GM19025 (cell line): Measurements from ENCODE around the gene POU2F1.

Source experiments
- ATAC-seq: cut with Tn5 transposase; IDR thresholded peaks from one replicate; pipeline ENCODE4 v1.9.1; 2021; ENCODE audit warnings: mild to moderate bottlenecking, low read depth, moderate library complexity; ENCODE audit not compliant: unreplicated experiment

POU2F1 gene

DNA sequence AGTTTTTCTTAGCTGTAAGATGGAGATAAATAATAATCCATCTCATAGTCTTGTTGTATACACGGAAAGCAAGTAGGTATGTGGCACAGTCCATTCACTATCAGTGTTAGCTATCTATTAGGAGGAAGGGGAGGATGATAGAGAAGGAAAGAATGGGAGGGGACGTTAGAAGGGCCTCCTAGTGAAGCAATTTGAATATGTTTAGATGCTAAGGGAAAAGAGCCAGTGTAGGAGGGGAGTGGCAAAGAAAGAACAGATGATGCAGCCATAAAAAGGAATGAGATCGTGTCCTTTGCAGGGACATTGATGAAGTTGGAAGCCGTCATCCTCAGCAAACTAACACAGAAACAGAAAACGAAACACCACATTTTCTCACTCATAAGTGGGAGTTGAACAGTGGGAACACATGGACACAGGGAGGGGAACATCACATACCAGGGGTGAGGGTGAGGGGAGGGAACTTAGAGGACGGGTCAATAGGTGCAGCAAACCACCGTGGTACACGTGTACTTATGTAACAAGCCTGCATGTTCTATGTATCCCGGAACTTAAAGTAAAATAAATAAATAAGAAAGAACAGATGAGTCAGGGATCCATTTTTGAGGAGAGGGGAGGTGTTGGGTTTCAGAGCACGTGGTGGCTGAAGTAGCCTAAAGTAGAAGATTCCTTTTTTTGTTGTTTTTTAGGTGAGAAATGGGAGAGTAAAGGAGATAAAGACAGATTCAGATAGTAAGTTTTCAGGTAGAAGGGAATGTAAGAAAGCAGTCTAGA lies 124.1 kb downstream of the POU2F1 start:
- no peak for ATAC-seq

- ATAC-seq = no peak
These were observed 124.7 kb downstream of the POU2F1 start for GRCh38 chr1:167345386-167345733.

DNA sequence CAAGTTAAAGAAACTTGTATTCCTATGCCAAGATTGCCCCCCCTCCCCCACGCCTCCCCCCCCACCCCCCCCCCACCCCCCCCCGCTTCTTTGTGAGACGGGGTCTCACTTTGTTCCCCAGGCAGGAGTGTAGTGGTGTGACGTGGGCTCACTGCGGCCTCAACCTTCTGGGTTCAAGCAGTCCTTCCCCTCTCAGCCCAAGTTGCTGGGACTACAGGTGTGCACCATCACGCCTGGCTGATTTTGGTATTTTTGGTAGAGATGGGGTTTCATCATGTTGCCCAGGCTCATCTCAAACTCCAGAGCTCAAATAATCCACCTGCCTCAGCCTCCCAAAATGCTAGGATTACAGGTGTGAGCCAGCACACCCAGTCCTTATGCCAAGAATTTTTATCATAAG lies 136.6 kb downstream of the POU2F1 start:
- ATAC-seq = no peak

- no peak for ATAC-seq
These were observed 138.6 kb downstream of the POU2F1 start for GRCh38 chr1:167359295-167359694.

DNA sequence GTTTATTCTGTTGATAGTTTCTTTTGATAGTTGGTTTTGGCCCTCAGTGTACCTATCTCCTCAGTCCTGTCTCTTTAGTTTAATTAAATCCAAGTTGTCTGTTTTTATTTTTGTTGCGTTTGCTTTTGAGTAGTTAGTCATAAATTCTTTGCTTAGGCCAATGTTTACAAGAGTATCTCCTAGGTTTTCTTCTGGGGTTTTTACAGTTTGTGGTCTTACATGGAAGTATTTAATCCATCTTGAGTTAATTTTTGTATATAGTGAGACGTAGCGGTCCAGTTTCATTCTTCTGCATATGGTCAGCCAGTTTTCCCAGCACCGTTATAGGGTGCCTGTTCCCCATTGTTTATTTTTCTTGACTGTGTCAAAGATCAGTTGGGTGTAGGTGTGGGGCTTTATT lies 139.4 kb downstream of the POU2F1 start:
- no peak for ATAC-seq

DNA sequence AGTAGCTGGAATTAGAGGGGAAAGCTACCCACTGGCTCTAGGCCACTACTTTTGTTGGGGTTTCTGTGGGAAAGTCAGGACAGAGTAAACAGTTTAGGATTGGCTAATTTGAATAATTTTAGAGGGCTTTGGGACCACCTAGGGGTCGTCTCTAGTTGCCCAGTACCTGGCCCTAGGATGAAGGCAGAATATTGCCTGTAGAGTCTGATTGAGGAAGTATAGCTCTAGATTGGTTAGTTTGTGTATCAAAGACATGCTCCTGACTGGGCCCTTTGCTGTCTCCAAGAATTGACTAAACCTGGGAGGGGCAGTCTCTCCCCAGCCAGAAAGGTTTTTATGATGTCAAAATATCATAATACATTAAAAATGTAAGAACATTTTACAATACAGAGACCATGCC lies 142.0 kb downstream of the POU2F1 start:
- ATAC-seq = no peak

GRCh38 chr1:167364826-167365225 lies 144.1 kb downstream of the POU2F1 start:
- ATAC-seq = no peak

DNA sequence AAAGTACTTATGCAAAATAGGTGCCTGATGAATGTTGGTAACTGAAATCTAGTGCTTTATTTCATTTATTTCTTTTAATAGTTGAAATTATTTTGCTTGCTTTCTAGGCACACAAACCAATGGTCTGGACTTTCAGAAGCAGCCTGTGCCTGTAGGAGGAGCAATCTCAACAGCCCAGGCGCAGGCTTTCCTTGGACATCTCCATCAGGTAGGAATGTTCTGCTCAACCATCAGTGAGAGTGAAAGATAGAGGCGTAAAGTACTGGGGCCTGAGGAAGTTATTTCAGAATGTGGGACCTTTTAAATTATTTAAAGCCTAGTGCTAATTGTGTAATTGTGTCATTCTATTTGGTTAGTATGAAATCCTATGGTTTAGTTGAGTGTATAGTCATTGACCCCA lies 144.7 kb downstream of the POU2F1 start:
- no peak for ATAC-seq

GRCh38 chr1:167367705-167368104 lies 147.0 kb downstream of the POU2F1 start:
- ATAC-seq = no peak

DNA sequence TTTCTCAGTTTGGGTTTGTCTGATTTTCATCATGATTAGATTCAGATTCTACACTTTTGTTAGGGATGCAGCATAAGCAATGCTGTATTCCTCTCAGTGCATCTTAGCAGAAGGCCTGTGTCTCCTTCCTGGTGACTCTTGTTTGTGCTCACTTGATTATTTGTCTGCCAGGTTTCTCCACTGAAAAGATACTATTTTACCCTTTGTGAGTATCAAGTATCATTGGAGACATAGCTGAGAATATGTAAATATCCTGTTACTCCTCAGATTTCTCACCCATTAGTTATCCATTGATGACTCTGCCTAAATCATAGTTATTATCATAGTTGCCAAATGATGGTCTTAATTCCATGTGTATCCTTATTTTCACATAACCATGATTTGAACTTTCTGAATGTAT lies 148.5 kb downstream of the POU2F1 start:
- no peak for ATAC-seq

DNA sequence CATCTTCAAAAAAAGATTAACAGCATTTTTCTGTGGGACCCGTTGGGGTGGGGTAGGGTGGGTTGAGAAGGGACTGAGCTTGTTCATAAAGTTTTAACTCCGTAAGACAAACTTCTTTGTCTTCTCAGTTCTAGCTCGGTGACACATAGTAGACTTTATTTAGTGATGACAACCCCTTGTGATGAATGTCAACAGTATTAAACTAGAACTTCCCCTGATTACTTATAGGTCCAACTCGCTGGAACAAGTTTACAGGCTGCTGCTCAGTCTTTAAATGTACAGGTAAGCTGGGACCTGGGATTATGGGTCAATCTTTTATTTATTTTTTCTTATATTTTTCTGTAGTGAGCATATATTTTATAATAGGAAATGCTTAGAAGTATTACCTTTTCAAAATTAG lies 149.2 kb downstream of the POU2F1 start:
- no peak for ATAC-seq

DNA sequence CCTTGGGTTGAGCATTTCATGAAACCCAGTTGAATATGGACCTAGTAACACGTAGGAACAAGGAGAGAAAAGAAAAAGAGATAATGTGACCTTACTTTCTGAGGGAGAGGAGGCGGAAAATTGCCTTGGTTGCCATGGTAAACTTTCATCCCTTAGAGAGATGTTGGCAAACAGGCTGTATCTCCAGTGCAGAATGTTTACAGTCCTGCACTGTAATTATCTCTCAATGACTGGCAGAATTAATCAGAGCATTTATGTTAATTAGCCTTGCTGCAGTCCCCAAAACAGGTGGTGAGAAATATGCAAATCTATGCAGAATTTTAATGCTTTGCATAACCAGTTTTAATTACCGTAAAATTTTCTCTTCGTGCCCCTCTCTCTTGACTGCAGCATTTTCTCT lies 150.3 kb downstream of the POU2F1 start:
- no peak for ATAC-seq

DNA sequence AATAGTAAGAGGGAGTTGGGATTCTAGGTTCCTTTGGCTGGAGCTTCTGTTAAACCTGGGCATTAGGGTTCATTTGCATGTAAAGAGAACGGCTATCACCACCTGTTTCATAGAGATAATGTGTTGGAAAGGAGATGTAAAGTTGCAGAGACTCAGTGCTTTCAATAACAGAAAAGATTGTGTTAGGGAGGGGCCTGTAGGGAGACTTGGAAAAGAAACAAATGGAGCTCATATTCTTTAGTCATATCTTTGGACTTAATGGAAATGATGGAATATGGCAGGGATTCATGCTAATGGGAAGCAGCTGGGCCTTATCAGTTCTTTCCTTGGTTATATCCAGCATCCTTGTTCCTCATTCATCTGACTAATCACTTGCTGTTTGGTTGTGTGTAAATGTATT lies 152.7 kb downstream of the POU2F1 start:
- no peak for ATAC-seq

DNA sequence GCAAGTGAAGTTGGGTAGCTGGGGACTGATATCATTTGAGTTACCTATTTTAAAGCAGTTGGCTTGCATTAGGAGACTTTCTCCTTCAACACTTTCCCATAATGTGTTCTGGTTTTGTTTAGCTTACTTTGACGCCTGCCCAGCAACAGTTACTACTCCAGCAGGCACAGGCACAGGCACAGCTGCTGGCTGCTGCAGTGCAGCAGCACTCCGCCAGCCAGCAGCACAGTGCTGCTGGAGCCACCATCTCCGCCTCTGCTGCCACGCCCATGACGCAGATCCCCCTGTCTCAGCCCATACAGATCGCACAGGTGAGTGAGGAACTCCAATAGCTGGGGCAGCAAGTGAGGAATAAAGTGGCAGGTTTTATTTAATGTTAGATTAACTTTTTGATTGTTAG lies 153.3 kb downstream of the POU2F1 start:
- ATAC-seq = no peak

DNA sequence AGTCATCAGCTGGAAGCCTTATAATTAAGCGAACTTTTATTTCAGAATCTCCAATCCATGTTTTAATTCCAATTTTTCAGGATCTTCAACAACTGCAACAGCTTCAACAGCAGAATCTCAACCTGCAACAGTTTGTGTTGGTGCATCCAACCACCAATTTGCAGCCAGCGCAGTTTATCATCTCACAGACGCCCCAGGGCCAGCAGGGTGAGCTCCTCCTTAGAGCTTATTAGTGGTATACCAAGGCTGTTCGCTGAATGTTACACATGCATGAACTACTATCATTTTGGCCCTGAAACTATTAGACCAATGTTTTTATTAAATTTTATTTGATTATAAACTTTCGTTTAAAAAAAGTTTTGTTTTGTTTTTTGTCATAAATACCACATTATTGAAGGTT lies 155.3 kb downstream of the POU2F1 start:
- no peak for ATAC-seq

- no peak for ATAC-seq
These were observed 166.7 kb downstream of the POU2F1 start for GRCh38 chr1:167387251-167387910.

GRCh38 chr1:167388976-167389375 lies 168.3 kb downstream of the POU2F1 start:
- ATAC-seq = no peak

- no peak for ATAC-seq
These were observed 171.6 kb downstream of the POU2F1 start for GRCh38 chr1:167392200-167392696.

DNA sequence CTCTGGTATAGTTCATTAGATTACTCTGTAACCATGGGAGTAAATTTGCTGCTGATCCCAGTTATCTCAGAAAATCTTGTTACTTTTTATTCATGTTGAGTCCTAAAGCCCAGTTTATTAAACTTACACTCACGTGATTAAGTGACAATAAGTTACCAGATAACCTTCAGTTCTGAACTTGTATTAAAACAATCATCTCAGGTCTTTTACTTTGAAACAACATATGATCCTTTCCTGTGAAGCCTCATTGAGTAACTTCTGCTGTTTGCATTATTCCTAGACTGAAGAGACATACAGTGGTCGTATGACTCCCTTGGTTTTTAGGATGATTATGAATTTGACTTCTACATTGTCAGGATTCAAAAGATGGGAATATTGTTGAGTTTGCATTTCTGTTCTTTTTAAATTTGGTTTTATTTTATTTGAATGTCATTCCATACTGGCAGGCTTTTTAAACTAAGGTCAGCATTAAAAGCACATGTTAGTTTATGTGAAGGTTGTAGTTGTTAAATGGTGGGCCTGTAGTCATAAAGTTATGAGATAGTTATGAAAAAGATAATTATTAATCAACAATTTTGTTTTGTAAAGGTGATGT lies 179.8 kb downstream of the POU2F1 start:
- ATAC-seq = no peak

DNA sequence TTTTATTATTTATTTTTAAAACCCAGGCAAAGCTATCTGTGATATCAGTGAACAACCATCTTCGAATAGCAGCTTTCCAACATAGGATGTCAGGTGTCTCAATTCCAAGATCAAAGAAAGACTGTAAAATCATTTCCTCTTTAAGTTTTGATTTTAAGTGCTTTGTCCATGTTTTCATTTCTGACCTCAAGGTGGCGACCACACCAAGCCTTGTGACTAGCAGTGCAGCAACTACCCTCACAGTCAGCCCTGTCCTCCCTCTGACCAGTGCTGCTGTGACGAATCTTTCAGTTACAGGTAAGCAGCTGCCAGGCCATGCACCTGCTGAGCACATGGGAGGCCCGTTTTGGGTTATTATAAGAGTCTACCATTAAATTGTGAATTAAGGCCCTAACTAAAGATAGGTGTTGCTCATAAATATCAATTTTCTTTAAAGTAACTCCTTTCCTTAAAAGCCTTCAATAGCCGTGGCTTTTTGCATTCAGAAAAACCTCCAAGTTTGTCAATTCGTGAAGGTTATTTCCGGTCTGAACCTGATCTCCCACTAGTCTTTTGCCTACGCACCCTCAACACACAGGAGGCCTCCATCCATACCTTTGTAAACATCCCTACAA lies 180.7 kb downstream of the POU2F1 start:
- no peak for ATAC-seq

GRCh38 chr1:167404161-167404888 lies 183.6 kb downstream of the POU2F1 start:
- no peak for ATAC-seq
